ENCODE measurements around the gene HPCAL1. TPM values are rescaled to one million over a fixed set of nuclear protein-coding genes. Genes with fewer than 3 reads are reported as not detected.
"Not testable (repeated sequence)": the region's sequence is repeated elsewhere in the genome, so short reads cannot be mapped to it uniquely, and the experiment has no call there.

HPCAL1 gene
- total RNA-seq, 1 experiment from 2014 or later = 312 TPM

GRCh38 chr2:10452956-10453904 is 150.5 kb downstream of the HPCAL1 start:
- H3K4me3 ChIP-seq (ENCODE audit: low read length) = no peak overlapping the region
- ATAC-seq (no peak), DNase-seq (no peak)
- peaks cover 15% of the 10 kb centered on the region for H3K79me2 ChIP-seq (ENCODE audit: low read length)
- peak overlapping the region; percentile 48 for H3K9ac ChIP-seq (ENCODE audit: low read length)
- CTCF ChIA-PET = interaction anchor here (1.1 kb wide), 1 partner anchor 207 kb away, joined by 6 read pairs; no protein-coding TSS in a partner anchor
- no TSS peak for BruUV-seq (replicated peaks)
- no peaks in the 10 kb centered on the region for H3K9me2 ChIP-seq (replicated peaks; ENCODE audit: low read length)
- no peaks in the 10 kb centered on the region for H3K27me3 ChIP-seq (ENCODE audit: low read length)
- no peaks in the 10 kb centered on the region for H3F3A ChIP-seq (ENCODE audit: low read length, unreplicated experiment)
- TF ChIP-seq EZH2phosphoT487 (IDR thresholded peaks at IDR 0.05; ENCODE audit: borderline replicate concordance, low read length) (no peak), EZH2 (IDR thresholded peaks at IDR 0.05; ENCODE audit: low read length, unreplicated experiment) (no peak)
- TF ChIP-seq, protein P1, sequence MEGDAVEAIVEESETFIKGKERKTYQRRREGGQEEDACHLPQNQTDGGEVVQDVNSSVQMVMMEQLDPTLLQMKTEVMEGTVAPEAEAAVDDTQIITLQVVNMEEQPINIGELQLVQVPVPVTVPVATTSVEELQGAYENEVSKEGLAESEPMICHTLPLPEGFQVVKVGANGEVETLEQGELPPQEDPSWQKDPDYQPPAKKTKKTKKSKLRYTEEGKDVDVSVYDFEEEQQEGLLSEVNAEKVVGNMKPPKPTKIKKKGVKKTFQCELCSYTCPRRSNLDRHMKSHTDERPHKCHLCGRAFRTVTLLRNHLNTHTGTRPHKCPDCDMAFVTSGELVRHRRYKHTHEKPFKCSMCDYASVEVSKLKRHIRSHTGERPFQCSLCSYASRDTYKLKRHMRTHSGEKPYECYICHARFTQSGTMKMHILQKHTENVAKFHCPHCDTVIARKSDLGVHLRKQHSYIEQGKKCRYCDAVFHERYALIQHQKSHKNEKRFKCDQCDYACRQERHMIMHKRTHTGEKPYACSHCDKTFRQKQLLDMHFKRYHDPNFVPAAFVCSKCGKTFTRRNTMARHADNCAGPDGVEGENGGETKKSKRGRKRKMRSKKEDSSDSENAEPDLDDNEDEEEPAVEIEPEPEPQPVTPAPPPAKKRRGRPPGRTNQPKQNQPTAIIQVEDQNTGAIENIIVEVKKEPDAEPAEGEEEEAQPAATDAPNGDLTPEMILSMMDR (conservative IDR thresholded peaks at IDR 0.05; ENCODE audit: low read depth, low read length) = no peak
- H3K4me2 ChIP-seq (ENCODE audit: low read length) = no peak overlapping the region
- no peaks in the 10 kb centered on the region for H3K36me3 ChIP-seq (ENCODE audit: low read depth, low read length)
- peaks cover 60% of the 10 kb centered on the region for H3K4me1 ChIP-seq (ENCODE audit: insufficient read depth, low read length)
- peak overlapping the region; percentile 62 for H3K27ac ChIP-seq (ENCODE audit: low read length)
- intact Hi-C loops (cut with micrococcal nuclease) = loop anchor here (1.0 to 2.0 kb wide), 4 partner anchors 40 to 216 kb away; no protein-coding TSS in a partner anchor
- no peaks in the 10 kb centered on the region for H4K20me1 ChIP-seq (ENCODE audit: low read length)
- POLR2A ChIA-PET (ENCODE audit: unreplicated experiment) = no interaction called here
- no peaks in the 10 kb centered on the region for H3K9me3 ChIP-seq (ENCODE audit: low read length)
- H2AFZ ChIP-seq (ENCODE audit: low read length) = no peak overlapping the region

GRCh38 chr2:10453905-10454298 is 151.2 kb downstream of the HPCAL1 start:
- H3K27me3 ChIP-seq (ENCODE audit: low read length) = no peaks in the 10 kb centered on the region
- ATAC-seq (no peak), DNase-seq (no peak)
- H3F3A ChIP-seq (ENCODE audit: low read length, unreplicated experiment) = no peaks in the 10 kb centered on the region
- no peaks in the 10 kb centered on the region for H3K9me2 ChIP-seq (replicated peaks; ENCODE audit: low read length)
- POLR2A ChIA-PET (ENCODE audit: unreplicated experiment) = no interaction called here
- H3K79me2 ChIP-seq (ENCODE audit: low read length) = peaks cover 12% of the 10 kb centered on the region
- CTCF ChIA-PET = no interaction called here
- no peaks in the 10 kb centered on the region for H4K20me1 ChIP-seq (ENCODE audit: low read length)
- H3K36me3 ChIP-seq (ENCODE audit: low read depth, low read length) = no peaks in the 10 kb centered on the region
- H3K27ac ChIP-seq (ENCODE audit: low read length) = no peak overlapping the region
- H3K4me2 ChIP-seq (ENCODE audit: low read length) = no peak overlapping the region
- H3K4me3 ChIP-seq (ENCODE audit: low read length) = no peak overlapping the region
- H2AFZ ChIP-seq (ENCODE audit: low read length) = no peak overlapping the region
- TF ChIP-seq EZH2 (IDR thresholded peaks at IDR 0.05; ENCODE audit: low read length, unreplicated experiment) (no peak), EZH2phosphoT487 (IDR thresholded peaks at IDR 0.05; ENCODE audit: borderline replicate concordance, low read length) (no peak)
- TF ChIP-seq, protein P1 (conservative IDR thresholded peaks at IDR 0.05; ENCODE audit: low read depth, low read length) = no peak
- no peaks in the 10 kb centered on the region for H3K9me3 ChIP-seq (ENCODE audit: low read length)
- peaks cover 60% of the 10 kb centered on the region for H3K4me1 ChIP-seq (ENCODE audit: insufficient read depth, low read length)
- H3K9ac ChIP-seq (ENCODE audit: low read length) = no peak overlapping the region; the same call in 1 of the 2 replicates
- BruUV-seq (replicated peaks) = no TSS peak
- intact Hi-C loops (cut with micrococcal nuclease) = loop anchor here (2.0 kb wide), 2 partner anchors 123 to 215 kb away; no protein-coding TSS in a partner anchor

DNA sequence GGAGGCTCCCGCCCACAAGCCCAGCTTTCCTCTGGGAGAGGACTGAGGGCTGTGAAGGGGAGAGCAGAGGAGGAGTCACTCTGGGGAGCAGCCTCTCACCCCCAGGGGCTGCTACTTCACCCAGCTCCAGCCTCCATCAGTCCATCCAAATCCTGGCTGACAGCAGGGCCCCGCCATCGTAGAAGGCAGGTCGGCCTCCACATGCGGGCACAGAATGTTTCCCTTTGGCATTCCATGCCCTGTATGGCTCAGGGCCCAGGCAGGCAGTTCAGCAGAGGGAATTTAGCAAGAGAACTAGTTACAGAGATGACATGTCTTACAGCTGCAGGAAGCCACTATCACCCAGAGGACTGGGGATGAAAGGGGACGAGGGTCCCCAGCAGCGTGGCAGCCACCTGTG is 151.8 kb downstream of the HPCAL1 start:
- ChIA-PET POLR2A (ENCODE audit: unreplicated experiment) (no interaction called here), CTCF (no interaction called here)
- no peak overlapping the region for H3K4me2 ChIP-seq (ENCODE audit: low read length)
- peaks cover 8% of the 10 kb centered on the region; the same call in 1 of the 2 replicates for H3K79me2 ChIP-seq (ENCODE audit: low read length)
- DNase-seq (no peak), ATAC-seq (no peak)
- no peaks in the 10 kb centered on the region for H3F3A ChIP-seq (ENCODE audit: low read length, unreplicated experiment)
- no peak overlapping the region for H3K4me3 ChIP-seq (ENCODE audit: low read length)
- no peaks in the 10 kb centered on the region for H3K27me3 ChIP-seq (ENCODE audit: low read length)
- no peaks in the 10 kb centered on the region for H3K9me3 ChIP-seq (ENCODE audit: low read length)
- BruUV-seq (replicated peaks) = no TSS peak
- H3K27ac ChIP-seq (ENCODE audit: low read length) = no peak overlapping the region
- H3K9me2 ChIP-seq (replicated peaks; ENCODE audit: low read length) = no peaks in the 10 kb centered on the region
- intact Hi-C loops (cut with micrococcal nuclease) = no loop called here
- H2AFZ ChIP-seq (ENCODE audit: low read length) = no peak overlapping the region
- H3K36me3 ChIP-seq (ENCODE audit: low read depth, low read length) = no peaks in the 10 kb centered on the region
- H4K20me1 ChIP-seq (ENCODE audit: low read length) = no peaks in the 10 kb centered on the region
- TF ChIP-seq, protein P1 (conservative IDR thresholded peaks at IDR 0.05; ENCODE audit: low read depth, low read length) = no peak
- TF ChIP-seq EZH2 (IDR thresholded peaks at IDR 0.05; ENCODE audit: low read length, unreplicated experiment) (no peak), EZH2phosphoT487 (IDR thresholded peaks at IDR 0.05; ENCODE audit: borderline replicate concordance, low read length) (no peak)
- peaks cover 54% of the 10 kb centered on the region for H3K4me1 ChIP-seq (ENCODE audit: insufficient read depth, low read length)
- no peak overlapping the region for H3K9ac ChIP-seq (ENCODE audit: low read length)

GRCh38 chr2:10457195-10457594 is 154.5 kb downstream of the HPCAL1 start:
- POLR2A ChIA-PET (ENCODE audit: unreplicated experiment); H4K20me1 ChIP-seq (ENCODE audit: low read length); H3K4me3 ChIP-seq (ENCODE audit: low read length); intact Hi-C loops (cut with micrococcal nuclease); H3K27me3 ChIP-seq (ENCODE audit: low read length); H3K4me2 ChIP-seq (ENCODE audit: low read length); DNase-seq; H3K79me2 ChIP-seq (ENCODE audit: low read length); H3K9me3 ChIP-seq (ENCODE audit: low read length); BruUV-seq (replicated peaks); H2AFZ ChIP-seq (ENCODE audit: low read length); H3K9me2 ChIP-seq (replicated peaks; ENCODE audit: low read length); H3F3A ChIP-seq (ENCODE audit: low read length, unreplicated experiment); ATAC-seq; H3K36me3 ChIP-seq (ENCODE audit: low read depth, low read length); CTCF ChIA-PET: not testable (repeated sequence)
- Histone ChIP-seq H3K4me1 (ENCODE audit: insufficient read depth, low read length) (peaks cover 28% of the 10 kb centered on the region), H3K9ac (ENCODE audit: low read length) (0 out of 2 replicates have a peak overlapping the region, but pooled peaks have one; percentile 20), H3K27ac (ENCODE audit: low read length) (peak overlapping the region; percentile 64)
